HG03108 (cell line): ENCODE data around the gene CRIP3.

Experiments
- ATAC-seq: cut with Tn5 transposase; IDR thresholded peaks from one replicate; pipeline ENCODE4 v1.9.1; 2021; ENCODE audit warnings: moderate library complexity; ENCODE audit not compliant: unreplicated experiment

Gene CRIP3

GRCh38 chr6:43274916-43275597, 33.6 kb downstream of the CRIP3 start:
- no peak for ATAC-seq

- no peak for ATAC-seq
These were observed 34.3 kb downstream of the CRIP3 start for GRCh38 chr6:43274127-43274915.

- ATAC-seq = no peak
These were observed 34.9 kb downstream of the CRIP3 start for GRCh38 chr6:43273707-43274106.

- no peak for ATAC-seq
These were observed 36.7 kb downstream of the CRIP3 start for GRCh38 chr6:43271944-43272343.

GRCh38 chr6:43271103-43271815, 37.4 kb downstream of the CRIP3 start:
- no peak for ATAC-seq

- no peak for ATAC-seq
These were observed 39.2 kb downstream of the CRIP3 start for GRCh38 chr6:43269273-43270007.

GRCh38 chr6:43268782-43269272, 39.8 kb downstream of the CRIP3 start:
- ATAC-seq = no peak

GRCh38 chr6:43268355-43268700, 40.3 kb downstream of the CRIP3 start:
- ATAC-seq = no peak

- no peak for ATAC-seq
These were observed 40.8 kb downstream of the CRIP3 start for GRCh38 chr6:43267619-43268354.

- ATAC-seq = no peak
These were observed 43.1 kb downstream of the CRIP3 start for GRCh38 chr6:43265564-43265963.

- no peak for ATAC-seq
These were observed 44.0 kb downstream of the CRIP3 start for GRCh38 chr6:43264599-43265145.

- ATAC-seq = no peak
These were observed 45.1 kb downstream of the CRIP3 start for GRCh38 chr6:43263314-43264178.

GRCh38 chr6:43262780-43263313, 45.8 kb downstream of the CRIP3 start:
- ATAC-seq = no peak

GRCh38 chr6:43262000-43262779, 46.4 kb downstream of the CRIP3 start:
- ATAC-seq = no peak

- ATAC-seq = no peak
These were observed 47.4 kb downstream of the CRIP3 start for GRCh38 chr6:43261198-43261597.

- no peak for ATAC-seq
These were observed 47.8 kb downstream of the CRIP3 start for GRCh38 chr6:43260791-43261190.

- ATAC-seq = no peak
These were observed 49.6 kb downstream of the CRIP3 start for GRCh38 chr6:43258807-43259686.
